ENCODE measurements around the gene NAT16. TPM values are rescaled to one million over a fixed set of nuclear protein-coding genes. Genes with fewer than 3 reads are reported as not detected.

Gene NAT16
- total and polyA plus RNA-seq, 2 of the 8 experiments (the other 6 are each of a cell fraction or from before 2014, with no cell fraction given) = 0.26 to 0.84 TPM

DNA sequence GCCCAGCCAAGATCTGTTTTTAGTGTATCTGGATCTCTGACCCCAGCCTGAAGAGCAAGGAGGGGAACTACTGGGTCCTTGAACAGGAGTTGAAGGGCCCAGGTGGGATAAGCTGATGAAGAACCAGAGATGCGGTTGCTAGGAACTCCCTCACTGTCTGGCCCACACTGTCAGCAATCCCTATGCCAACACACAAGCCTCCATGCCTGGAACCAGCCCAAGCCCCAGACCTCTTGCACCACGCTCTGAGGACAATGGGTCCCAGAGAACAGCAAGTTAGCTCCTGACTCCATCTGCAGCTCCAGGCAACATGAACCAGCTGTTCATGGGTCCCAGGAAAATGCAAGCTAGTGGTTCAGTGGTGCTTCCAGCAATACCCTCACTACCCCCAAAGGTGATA lies 2.4 kb downstream of the NAT16 start:
- H2BK120ac ChIP-seq (replicated peaks; ENCODE audit: low read depth, low read length) = no peak overlapping the region
- POLR2A ChIA-PET (ENCODE audit: partially characterized antibody) = interaction anchor here (0.6 to 1.2 kb wide), 4 partner anchors 10 to 249 kb away, joined by 3 read pairs; partner anchors contain the start of gene ZNHIT1
- no peaks in the 10 kb centered on the region for H3K79me2 ChIP-seq (ENCODE audit: control insufficient read depth in 1 of 2, insufficient read depth in 2 of 2, low read length in 2 of 2)
- 0 out of 2 replicates have a peak overlapping the region, but pooled peaks have one; percentile 29 for H4K8ac ChIP-seq (ENCODE audit: extremely low read depth, insufficient read depth, low read length)
- no peak overlapping the region for H2AFZ ChIP-seq (ENCODE audit: low read length)
- CTCF ChIA-PET (ENCODE audit: partially characterized antibody) = interaction anchor here (1.0 to 6.0 kb wide), 4 partner anchors 9 to 34 kb away, joined by 4 to 90 read pairs (median 4); partner anchors contain the start of gene VGF
- peaks cover 0 to 2% of the 10 kb centered on the region in 2 experiments for H4K20me1 ChIP-seq (replicated peaks in 1 of 2; ENCODE audit: control insufficient read depth in 1 of 2, insufficient read depth in 2 of 2, low read length in 2 of 2)
- no peak overlapping the region for H2BK15ac ChIP-seq (ENCODE audit: low read length)
- no peaks in the 10 kb centered on the region for H3K36me3 ChIP-seq (ENCODE audit: control insufficient read depth in 2 of 4, insufficient read depth in 4 of 4, low read length in 3 of 4)
- no peak overlapping the region for H3K4me2 ChIP-seq (ENCODE audit: insufficient read depth in 1 of 2, low read depth in 2 of 2, low read length in 2 of 2)
- no peaks in the 10 kb centered on the region for H3K79me1 ChIP-seq (ENCODE audit: low read depth, low read length)
- WGBS, 2 experiments (ENCODE audit: extremely low coverage in 1 of 2, insufficient coverage in 1 of 2, insufficient read length in 1 of 2, insufficient replicate concordance in 2 of 2, low coverage in 1 of 2, low lambda C conversion rate in 2 of 2, missing lambda C conversion rate in 1 of 2) = 77% methylated on average over 2 of the region's 2 CpGs; no CpG with 5 or more reads in 1 of the 2 experiments
- H3K4me3 ChIP-seq (ENCODE audit: extremely low read depth in 1 of 4, insufficient read depth in 2 of 4, low read depth in 3 of 4, low read length in 4 of 4) = no peak overlapping the region
- no peaks in the 10 kb centered on the region for H3K9me3 ChIP-seq (ENCODE audit: insufficient read depth in 2 of 2, low read depth in 1 of 2, low read length in 1 of 2)
- peaks cover 0 to 18% (median 12%) of the 10 kb centered on the region in 4 experiments; a peak in 6 of 7 replicates for H3K4me1 ChIP-seq (replicated peaks in 1 of 4; ENCODE audit: control insufficient read depth in 3 of 4, insufficient read depth in 4 of 4, low read length in 3 of 4)
- H2BK20ac ChIP-seq (ENCODE audit: low read length) = no peak overlapping the region
- H3K18ac ChIP-seq (ENCODE audit: extremely low read depth, low read length) = no peak overlapping the region
- H3K56ac ChIP-seq (replicated peaks; ENCODE audit: insufficient read length, low read depth, low read length) = no peak overlapping the region
- H3K4ac ChIP-seq (replicated peaks; ENCODE audit: insufficient read length, low read depth, low read length) = no peak overlapping the region
- no peak overlapping the region for H4K91ac ChIP-seq (replicated peaks; ENCODE audit: insufficient read length, low read length)
- no peak overlapping the region for H3K9ac ChIP-seq (replicated peaks in 1 of 4; ENCODE audit: extremely low read depth in 1 of 4, low read depth in 3 of 4, low read length in 3 of 4)
- H3K23me2 ChIP-seq (ENCODE audit: low read depth, low read length) = peaks cover 27% of the 10 kb centered on the region
- DNase-seq (ENCODE audit: low read depth in 1 of 2, low spot score in 2 of 2) (no peak), FAIRE-seq (no peak)
- no peak overlapping the region for H3K27ac ChIP-seq (ENCODE audit: low read depth, low read length)
- H3K27me3 ChIP-seq (replicated peaks in 1 of 4; ENCODE audit: control insufficient read depth in 3 of 4, extremely low read depth in 1 of 4, insufficient read depth in 3 of 4, low read length in 3 of 4) = peaks cover 39 to 83% (median 74%) of the 10 kb centered on the region in 4 experiments
- no peak overlapping the region for H4K5ac ChIP-seq (ENCODE audit: insufficient read length, low read depth, low read length)
- H2BK12ac ChIP-seq (ENCODE audit: low read depth, low read length) = no peak overlapping the region; the same call in 1 of the 2 replicates
- peak overlapping the region; percentile 82; the same call in 1 of the 2 replicates for H2AK5ac ChIP-seq (ENCODE audit: low read depth, low read length)
- no peak overlapping the region for H3K14ac ChIP-seq (ENCODE audit: insufficient read length)
- H2BK5ac ChIP-seq (ENCODE audit: low read depth, low read length) = no peak overlapping the region
- H3K23ac ChIP-seq (ENCODE audit: insufficient read length) = no peak overlapping the region
- TF ChIP-seq TAF1 (IDR thresholded peaks at IDR 0.05; ENCODE audit: low read depth, low read length) = no peak
- TF ChIP-seq, protein P1, sequence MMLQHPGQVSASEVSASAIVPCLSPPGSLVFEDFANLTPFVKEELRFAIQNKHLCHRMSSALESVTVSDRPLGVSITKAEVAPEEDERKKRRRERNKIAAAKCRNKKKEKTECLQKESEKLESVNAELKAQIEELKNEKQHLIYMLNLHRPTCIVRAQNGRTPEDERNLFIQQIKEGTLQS (IDR thresholded peaks at IDR 0.05; ENCODE audit: insufficient read depth, low read depth, low read length) = no peak
- TF ChIP-seq GABPA (IDR thresholded peaks at IDR 0.05; ENCODE audit: borderline replicate concordance, insufficient read depth, low read length) = no peak

Data from H1 (cell line).